ENCODE data around the gene RASSF4. TPM values are rescaled to one million over a fixed set of nuclear protein-coding genes. Genes with fewer than 3 reads are reported as not detected.

The RASSF4 gene
- total and polyA plus RNA-seq, 9 of the 15 experiments (the other 6 are each of a cell fraction or from before 2014, with no cell fraction given) = 0.01 to 0.62 (median 0.11) TPM; not detected in 3

- H3K79me2 ChIP-seq (ENCODE audit: control insufficient read depth, insufficient read depth, low read length) = no peaks in the 10 kb centered on the region
- TF ChIP-seq, protein P1, sequence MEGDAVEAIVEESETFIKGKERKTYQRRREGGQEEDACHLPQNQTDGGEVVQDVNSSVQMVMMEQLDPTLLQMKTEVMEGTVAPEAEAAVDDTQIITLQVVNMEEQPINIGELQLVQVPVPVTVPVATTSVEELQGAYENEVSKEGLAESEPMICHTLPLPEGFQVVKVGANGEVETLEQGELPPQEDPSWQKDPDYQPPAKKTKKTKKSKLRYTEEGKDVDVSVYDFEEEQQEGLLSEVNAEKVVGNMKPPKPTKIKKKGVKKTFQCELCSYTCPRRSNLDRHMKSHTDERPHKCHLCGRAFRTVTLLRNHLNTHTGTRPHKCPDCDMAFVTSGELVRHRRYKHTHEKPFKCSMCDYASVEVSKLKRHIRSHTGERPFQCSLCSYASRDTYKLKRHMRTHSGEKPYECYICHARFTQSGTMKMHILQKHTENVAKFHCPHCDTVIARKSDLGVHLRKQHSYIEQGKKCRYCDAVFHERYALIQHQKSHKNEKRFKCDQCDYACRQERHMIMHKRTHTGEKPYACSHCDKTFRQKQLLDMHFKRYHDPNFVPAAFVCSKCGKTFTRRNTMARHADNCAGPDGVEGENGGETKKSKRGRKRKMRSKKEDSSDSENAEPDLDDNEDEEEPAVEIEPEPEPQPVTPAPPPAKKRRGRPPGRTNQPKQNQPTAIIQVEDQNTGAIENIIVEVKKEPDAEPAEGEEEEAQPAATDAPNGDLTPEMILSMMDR (IDR thresholded peaks at IDR 0.05 in 2 of 3, conservative IDR thresholded peaks at IDR 0.05 in 1 of 3; ENCODE audit: insufficient read depth in 2 of 3, low read depth in 1 of 3, low read length in 3 of 3) = 0 out of 6 replicates have a peak, but pooled peaks of 1 of the 3 experiments have one; percentile 4
- TF ChIP-seq DPF2 (IDR thresholded peaks at IDR 0.05) = no peak
- peaks cover 20 to 60% of the 10 kb centered on the region in 2 experiments for H3K27me3 ChIP-seq (ENCODE audit: control insufficient read depth in 2 of 2, insufficient read depth in 2 of 2, low read length in 2 of 2)
- POLR2A ChIA-PET = interaction anchor here (0.6 to 1.1 kb wide), 6 partner anchors 8 to 452 kb away, joined by 3 read pairs; no protein-coding TSS in a partner anchor
- no peak overlapping the region for H3K4me2 ChIP-seq (ENCODE audit: insufficient read depth, low read length)
- 0 out of 2 replicates have a peak, but pooled peaks cover under 1% of the 10 kb centered on the region for H4K20me1 ChIP-seq (replicated peaks; ENCODE audit: control insufficient read depth, insufficient read depth, low read length)
- in situ Hi-C loops (cut with MboI) = no loop called here
- intact Hi-C loops (cut with micrococcal nuclease) = no loop called here
- no peaks in the 10 kb centered on the region for H3K9me1 ChIP-seq (ENCODE audit: control insufficient read depth, insufficient read depth, low read length)
- no peaks in the 10 kb centered on the region for H3K9me3 ChIP-seq (replicated peaks; ENCODE audit: control insufficient read depth, insufficient read depth, low read depth, low read length)
- H3K36me3 ChIP-seq (ENCODE audit: control insufficient read depth, insufficient read depth, low read length) = no peaks in the 10 kb centered on the region
- peak; percentile 70 for FAIRE-seq
- H3K27ac ChIP-seq (ENCODE audit: extremely low read depth, low read depth, low read length) = no peak overlapping the region
- no peak overlapping the region for H2AFZ ChIP-seq (ENCODE audit: low read depth, low read length)
- H3K4me3 ChIP-seq = no peak overlapping the region
- CTCF ChIA-PET (ENCODE audit: low intra/inter-chr PET ratio) = no interaction called here
- BruUV-seq (replicated peaks) = no TSS peak
- 9% methylated on average over 11 of the region's 11 CpGs for WGBS (ENCODE audit: insufficient coverage, low coverage, missing lambda C conversion rate)
- DNase-seq (ENCODE audit: extremely low read depth in 1 of 4, low spot score in 3 of 4) = no peak
- no peak for ATAC-seq
- H3K9ac ChIP-seq (ENCODE audit: insufficient read depth in 1 of 2, low read depth in 2 of 2, low read length in 2 of 2) = no peak overlapping the region
- peaks cover 0 to 5% of the 10 kb centered on the region in 2 experiments; a peak in 2 of 5 replicates for H3K4me1 ChIP-seq (replicated peaks in 1 of 2; ENCODE audit: control insufficient read depth in 2 of 2, insufficient read depth in 2 of 2, low read length in 2 of 2)
Measured at GRCh38 chr10:44993922-44994751, 34.5 kb downstream of the RASSF4 start.
